HG03558 (cell line): ENCODE data around the gene PRPSAP1.
"Not testable (repeated sequence)": the region's sequence is repeated elsewhere in the genome, so short reads cannot be mapped to it uniquely, and the experiment has no call there.

Experiments
- ATAC-seq: cut with Tn5 transposase; IDR thresholded peaks from one replicate; pipeline ENCODE4 v1.9.1; 2021; ENCODE audit warnings: moderate number of reproducible peaks; ENCODE audit not compliant: unreplicated experiment; ENCODE audit errors: extremely low read depth

PRPSAP1 gene

DNA sequence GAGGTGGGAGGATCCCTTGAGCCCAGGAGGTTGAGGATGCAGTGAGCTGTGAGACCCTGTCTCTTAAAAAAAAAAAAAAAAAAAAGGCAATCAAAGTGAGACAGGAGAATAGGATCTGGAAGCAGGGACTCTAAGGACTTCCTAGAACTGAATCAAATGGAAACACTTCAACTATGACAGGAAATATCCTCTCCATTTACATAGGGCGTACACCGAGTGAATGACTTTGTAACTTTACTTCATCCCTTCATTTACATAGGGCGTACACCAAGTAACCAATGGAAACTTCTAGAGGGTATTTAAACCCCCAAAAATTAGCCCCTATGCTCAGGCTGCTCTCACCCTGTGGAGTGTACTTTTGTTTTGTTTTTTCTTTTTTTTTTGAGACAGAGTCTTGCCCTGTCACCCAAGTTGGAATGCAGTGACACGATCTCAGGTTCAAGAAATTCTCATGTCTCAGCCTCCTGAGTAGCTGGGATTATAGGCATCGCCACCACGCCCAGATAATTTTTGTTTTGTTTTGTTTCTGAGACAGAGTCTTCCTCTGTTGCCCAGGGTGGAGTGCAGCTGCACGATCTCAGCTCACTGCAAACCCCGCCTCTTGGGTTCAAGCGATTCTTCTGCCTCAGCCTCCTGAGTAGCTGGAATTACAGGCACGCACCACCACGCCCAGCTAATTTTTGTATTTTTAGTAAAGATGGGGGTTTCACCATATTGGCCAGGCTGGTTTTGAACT, 9.6 kb upstream of the PRPSAP1 start:
- no peak for ATAC-seq

GRCh38 chr17:76360461-76360860, 6.7 kb upstream of the PRPSAP1 start:
- ATAC-seq = no peak

- not testable (repeated sequence) for ATAC-seq
Observed at GRCh38 chr17:76359776-76360175, 6.1 kb upstream of the PRPSAP1 start.

GRCh38 chr17:76359375-76359774, 5.7 kb upstream of the PRPSAP1 start:
- no peak for ATAC-seq

GRCh38 chr17:76357597-76358158, 4.0 kb upstream of the PRPSAP1 start:
- ATAC-seq = no peak

DNA sequence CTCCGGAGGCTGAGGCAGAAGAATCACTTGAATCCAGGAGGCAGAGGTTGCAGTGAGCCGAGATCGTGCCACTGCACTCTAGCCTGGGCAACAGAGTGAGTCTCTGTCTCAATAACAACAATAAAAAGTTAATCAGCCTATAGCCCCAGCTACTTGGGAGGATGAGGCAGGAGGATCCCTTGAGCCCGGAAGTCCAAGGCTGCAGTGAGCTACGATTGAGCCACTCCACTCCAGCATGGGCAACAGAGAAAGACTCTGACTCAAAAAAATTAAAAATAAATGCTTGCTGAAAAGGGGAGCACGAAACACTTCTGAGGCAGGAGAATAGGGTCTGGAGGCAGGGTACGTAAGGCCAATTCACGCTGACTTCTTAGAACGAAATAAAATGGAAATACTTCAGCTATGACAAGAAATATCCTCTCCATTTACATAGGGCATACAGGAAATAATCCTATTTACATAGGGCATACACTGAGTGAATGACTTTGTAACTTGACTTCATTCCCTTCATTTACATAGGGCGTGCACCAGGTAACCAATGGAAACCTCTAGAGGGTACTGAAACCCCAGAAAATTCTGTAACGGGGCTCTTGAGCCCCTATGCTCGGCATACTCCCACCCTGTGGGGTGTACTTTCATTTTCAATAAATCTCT, 3.2 kb upstream of the PRPSAP1 start:
- no peak for ATAC-seq

- no peak for ATAC-seq
Observed at GRCh38 chr17:76354747-76355310, 1.1 kb upstream of the PRPSAP1 start.

DNA sequence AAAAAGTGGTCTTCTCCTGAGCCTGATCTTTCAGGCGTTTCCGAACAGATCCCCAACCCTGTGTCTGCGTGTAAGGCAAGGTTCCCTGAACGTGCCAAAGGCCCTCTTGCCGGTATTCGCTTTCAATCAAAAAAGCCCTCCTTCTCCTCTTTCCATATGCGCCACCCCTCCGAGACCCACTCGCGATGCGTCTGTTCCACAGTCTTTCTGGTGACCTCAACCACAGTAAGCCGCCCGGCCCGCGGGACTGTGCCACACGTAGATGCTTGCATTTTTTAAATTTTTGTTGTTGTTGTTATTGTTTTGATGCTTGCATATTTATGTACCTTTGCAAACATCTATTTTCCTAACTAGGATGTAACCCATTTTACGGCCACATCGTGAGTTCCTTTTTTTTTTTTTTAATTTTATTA, 607 bp upstream of the PRPSAP1 start:
- ATAC-seq = no peak

DNA sequence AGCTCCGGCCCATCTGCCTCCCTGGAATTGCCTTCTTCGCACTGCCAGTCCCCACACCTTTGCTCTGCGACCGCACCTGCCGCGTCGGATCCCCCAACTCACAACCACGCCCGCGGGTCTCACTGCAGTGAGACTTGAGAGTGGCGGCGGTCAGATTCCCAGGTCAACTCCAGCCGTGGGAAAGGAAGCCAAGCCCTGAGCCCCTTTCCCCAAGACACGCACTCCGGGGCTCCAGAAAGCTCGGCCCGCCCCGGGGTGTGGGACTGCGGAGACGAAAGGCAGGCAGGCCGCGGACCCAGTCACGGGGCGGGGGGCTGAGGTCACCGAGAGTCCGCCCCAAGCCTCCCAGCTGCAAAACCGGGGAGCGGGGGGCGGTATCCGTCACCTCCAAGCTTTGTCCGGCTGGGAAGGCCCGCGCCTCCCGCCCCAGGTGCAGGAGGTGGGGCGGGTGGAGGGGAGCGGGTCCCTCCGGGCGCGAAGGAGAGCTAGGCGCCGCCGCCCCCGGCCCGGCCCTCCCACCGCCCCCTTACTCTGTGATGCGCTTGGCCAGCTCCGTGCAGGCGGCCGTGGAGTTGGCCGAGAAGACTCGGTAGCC, 615 bp downstream of the PRPSAP1 start:
- no peak for ATAC-seq

DNA sequence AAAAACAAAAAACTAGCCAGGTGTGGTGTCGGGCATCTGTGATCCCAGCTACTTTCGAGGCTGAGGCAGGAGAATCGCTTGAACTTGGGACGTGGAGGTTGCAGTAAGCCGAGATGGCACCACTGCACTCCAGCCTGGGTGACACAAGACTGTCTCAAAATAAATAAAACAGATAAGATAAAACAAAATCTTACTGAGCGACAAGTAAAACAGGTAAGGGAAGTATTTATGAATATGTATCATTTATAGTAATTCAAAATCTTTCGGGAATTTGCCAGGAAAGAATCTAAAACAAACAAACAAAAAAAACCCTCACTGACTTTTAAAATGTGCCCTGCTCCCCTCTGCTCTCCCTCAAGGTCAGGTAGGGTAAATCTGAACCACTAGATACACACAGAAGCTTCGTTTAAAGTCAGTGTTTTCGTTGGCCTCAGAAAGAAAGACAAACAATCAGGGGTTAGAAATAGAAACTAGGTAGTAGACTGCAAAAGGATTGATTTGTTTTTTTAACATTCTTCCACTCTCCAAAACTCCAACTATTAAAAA, 2.1 kb downstream of the PRPSAP1 start:
- ATAC-seq = no peak

- ATAC-seq = no peak
Observed at GRCh38 chr17:76350463-76350862, 3.3 kb downstream of the PRPSAP1 start.

- ATAC-seq = not testable (repeated sequence)
Observed at GRCh38 chr17:76346936-76347335, 6.8 kb downstream of the PRPSAP1 start.

- no peak for ATAC-seq
Observed at GRCh38 chr17:76345377-76345974, 8.2 kb downstream of the PRPSAP1 start.

DNA sequence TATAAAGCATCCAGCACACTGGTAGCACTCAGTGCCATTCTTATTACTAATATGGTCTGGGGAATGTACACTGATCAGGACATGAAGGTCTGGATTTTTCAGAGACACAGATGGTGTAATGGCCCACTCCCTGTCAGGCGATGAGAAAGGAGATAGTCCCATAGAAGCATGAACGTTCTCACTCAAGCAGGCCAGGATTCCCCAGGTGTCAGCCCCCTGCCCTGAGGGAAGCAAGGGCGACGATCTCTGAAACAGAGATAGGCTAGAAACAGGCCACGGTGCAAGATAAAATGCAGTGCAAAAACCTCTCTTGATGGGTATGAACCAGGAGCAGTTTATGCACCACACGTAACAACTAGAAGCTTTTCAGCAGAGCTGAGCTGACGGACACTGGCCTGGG, 10.6 kb downstream of the PRPSAP1 start:
- ATAC-seq = no peak

DNA sequence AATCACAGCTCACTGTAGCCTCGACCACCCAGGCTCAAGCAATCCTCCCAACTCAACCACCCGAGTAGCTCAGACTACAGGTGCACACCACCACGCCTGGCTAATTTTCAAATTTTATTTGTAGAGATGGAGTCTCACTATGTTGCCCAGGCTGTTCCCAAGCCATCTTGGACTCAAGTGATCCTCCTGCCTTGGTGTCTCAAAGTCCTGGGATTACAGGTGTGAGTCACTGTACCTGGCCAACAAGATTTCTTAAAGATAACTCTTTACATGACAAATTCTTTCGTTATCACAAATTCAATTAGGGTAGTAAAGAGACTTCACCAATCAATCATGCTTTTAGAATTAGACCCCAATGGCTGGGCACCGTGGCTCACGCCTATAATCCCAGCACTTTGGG, 12.4 kb downstream of the PRPSAP1 start:
- no peak for ATAC-seq

- ATAC-seq = no peak
Observed at GRCh38 chr17:76337413-76337777, 16.3 kb downstream of the PRPSAP1 start.

DNA sequence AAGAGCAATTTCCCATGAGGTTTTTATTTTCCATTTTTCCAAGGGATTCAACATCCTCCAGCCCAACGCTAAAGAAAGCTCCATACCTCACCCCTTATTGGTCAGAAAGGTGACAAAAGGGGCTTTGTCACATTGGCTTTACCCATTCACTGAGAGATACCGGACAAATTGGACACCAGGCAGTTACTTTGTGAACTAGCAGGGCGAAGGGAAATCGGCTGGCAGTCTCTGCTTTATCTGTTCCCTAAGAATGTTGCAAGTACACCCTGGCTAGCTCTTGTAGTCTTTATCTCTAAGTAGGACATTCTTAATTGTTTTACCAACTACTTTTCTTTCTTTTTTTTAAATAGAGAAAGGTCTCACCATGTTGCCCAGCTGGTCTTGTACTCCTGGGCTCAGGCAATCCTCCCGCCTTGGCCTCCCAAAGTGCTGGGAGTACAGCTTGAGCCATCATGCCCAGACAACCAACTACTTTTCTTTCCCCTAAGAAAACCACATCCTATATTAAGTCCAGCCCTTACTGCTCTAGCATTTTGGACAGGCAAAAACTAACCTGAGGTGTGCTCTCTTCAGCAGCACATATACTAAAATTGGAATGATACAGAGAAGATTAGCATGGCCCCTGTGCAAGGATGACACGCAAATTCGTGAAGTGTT, 16.8 kb downstream of the PRPSAP1 start:
- ATAC-seq = no peak

DNA sequence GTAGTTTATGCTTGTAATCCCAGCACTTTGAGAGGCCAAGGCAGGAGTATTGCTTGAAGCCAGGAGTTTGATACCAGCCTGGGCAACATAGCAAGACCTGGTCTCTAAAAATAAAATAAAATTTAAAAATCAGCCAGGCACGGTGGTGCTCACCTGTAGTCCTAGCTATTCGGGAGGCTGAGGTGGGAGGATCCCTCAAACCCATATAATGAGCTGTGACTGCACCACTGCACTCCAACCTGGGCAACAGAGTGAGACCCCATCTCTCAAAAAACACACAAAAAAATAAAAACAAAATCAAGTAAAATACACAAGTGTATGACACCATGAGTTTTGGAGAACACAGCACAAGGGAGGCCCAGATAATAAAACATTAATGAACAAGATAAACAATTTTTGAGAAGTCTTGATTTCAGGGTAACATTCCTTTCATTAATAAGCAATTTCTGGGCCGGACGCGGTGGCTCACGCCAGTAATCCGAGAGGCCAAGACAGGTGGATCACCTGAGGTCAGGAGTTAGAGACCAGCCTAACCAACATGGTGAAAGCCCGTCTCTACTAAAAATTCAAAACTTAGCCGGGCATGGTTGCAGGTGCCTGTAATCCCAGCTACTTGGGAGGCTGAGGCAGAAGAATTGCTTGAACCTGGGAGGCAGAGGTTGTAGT, 17.9 kb downstream of the PRPSAP1 start:
- ATAC-seq = no peak
